Esophagus muscularis mucosa (tissue), 4 donors: ENCODE measurements around the gene AKAP6. TPM values are rescaled to one million over a fixed set of nuclear protein-coding genes. Genes with fewer than 3 reads are reported as not detected.

Experiments
- DNase-seq: peaks from one replicate; pipeline ENCODE4 v3.0.0-alpha.2; 2017; ENCODE audit errors: extremely low spot score
- H3K27ac ChIP-seq, 4 donors: fragments of 200-600 bp; sonication (generic); replicated peaks in 1 of 4; 1 replicate in 3 of 4; 2 replicates in 1 of 4; pipeline ENCODE4 v1.5.1; 2016 to 2019; ENCODE audit warnings: mild to moderate bottlenecking in 1 of 4
- H3K27me3 ChIP-seq, 4 donors: fragments of 200-600 bp; sonication (generic); one replicate each; pipeline versions ENCODE4 v1.5.1 to v1.6.0; 2016 to 2019
- H3K36me3 ChIP-seq, 4 donors: fragments of 200-600 bp; sonication (generic); one replicate each; pipeline ENCODE4 v1.5.1; 2016 to 2019
- H3K4me1 ChIP-seq, 4 donors: fragments of 200-600 bp; sonication (generic); one replicate each; pipeline ENCODE4 v1.5.1; 2016 to 2019
- H3K4me3 ChIP-seq, 4 donors: fragments of 200-600 bp; sonication (generic); 1 replicate in 2 of 4; 2 replicates in 2 of 4; pipeline ENCODE4 v1.5.1; 2016 to 2019; ENCODE audit warnings: mild to moderate bottlenecking in 4 of 4, moderate library complexity in 1 of 4
- H3K9me3 ChIP-seq, 4 donors: fragments of 200-600 bp; sonication (generic); 1 replicate in 3 of 4; 2 replicates in 1 of 4; pipeline ENCODE4 v1.5.1; 2016 to 2019
- EP300 ChIP-seq: sonication (generic); formaldehyde crosslinking; IDR thresholded peaks from one replicate; pipeline ENCODE4 v1.6.1; 2017; ENCODE audit warnings: antibody characterized with exemption
- POLR2A ChIP-seq: fragments of 450-650 bp; IDR thresholded peaks from one replicate; pipeline ENCODE4 v1.6.1; 2017; ENCODE audit warnings: antibody characterized with exemption, moderate library complexity, mild to moderate bottlenecking, low read depth
- POLR2AphosphoS5 ChIP-seq, 2 donors: sonication (generic); formaldehyde crosslinking; IDR thresholded peaks; one replicate each; pipeline ENCODE4 v1.6.1; 2017; ENCODE audit warnings: antibody characterized with exemption in 2 of 2
- WGBS: methylation state at CpG from one replicate; pipeline ENCODE4 v1.1.5; 2018; 5-methylcytosine and 5-hydroxymethylcytosine counted together
- intact Hi-C: fragments of 100-400 bp; cut with DNase I; formaldehyde crosslinking; loops from one replicate; pipeline ENCODE4 v1.15.1; 2023
- total RNA-seq, 4 donors: library from RNA; depleted of rRNA; stranded (reverse); fragments of >200 nt; gene quantifications; one replicate each; pipeline versions ENCODE4 v1.1.0 to v1.2.1, GENCODE V29; 2016
- TF ChIP-seq, protein P1 (sequence below), 3 experiments: fragments of 200-600 bp in 2 of 3; fragments of 450-650 bp in 1 of 3; sonication (generic) in 2 of 3; IDR thresholded peaks; one replicate each; pipeline ENCODE4 v1.5.1; 2017 to 2019; ENCODE audit warnings: antibody characterized with exemption in 3 of 3, mild to moderate bottlenecking in 2 of 3, moderate library complexity in 1 of 3

AKAP6 gene
- total RNA-seq, 4 donors from 2014 or later, result 21.3 to 38.6 (median 31.5) TPM

DNA sequence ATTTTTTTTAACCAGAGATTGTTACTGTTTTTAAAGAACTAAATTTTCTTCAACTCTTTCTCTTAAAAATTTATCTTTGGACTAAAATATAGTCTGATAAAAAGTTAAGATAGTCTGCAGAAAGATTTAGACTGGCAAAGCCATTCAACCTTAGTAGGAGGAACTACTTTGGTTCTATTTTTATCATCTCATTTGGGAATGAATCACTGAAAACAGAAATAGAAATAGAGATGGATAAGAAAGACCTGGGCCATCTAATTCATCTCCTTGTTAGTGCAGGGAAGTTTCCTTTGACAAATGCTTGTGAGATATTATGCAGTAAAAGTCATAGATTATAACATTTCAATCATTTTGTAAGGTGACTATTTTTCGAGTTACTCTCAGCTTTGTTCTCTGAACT is 346.3 kb downstream of the AKAP6 start:
- 97% methylated on average over 1 of the region's 1 CpG for WGBS
- peaks cover 0 to 11% (median 0%) of the 10 kb centered on the region in 4 donors for H3K4me1 ChIP-seq
- no peaks in the 10 kb centered on the region for H3K27me3 ChIP-seq
- intact Hi-C loops, result no loop called here
- no peak for DNase-seq
- peaks cover 0 to 5% (median 0%) of the 10 kb centered on the region in 4 donors for H3K9me3 ChIP-seq
- H3K27ac ChIP-seq, result no peak overlapping the region
- no peak overlapping the region for H3K4me3 ChIP-seq
- TF ChIP-seq POLR2A (no peak), EP300 (no peak), POLR2AphosphoS5 (IDR thresholded peaks at IDR 0.05) (no peak)
- TF ChIP-seq, protein P1, sequence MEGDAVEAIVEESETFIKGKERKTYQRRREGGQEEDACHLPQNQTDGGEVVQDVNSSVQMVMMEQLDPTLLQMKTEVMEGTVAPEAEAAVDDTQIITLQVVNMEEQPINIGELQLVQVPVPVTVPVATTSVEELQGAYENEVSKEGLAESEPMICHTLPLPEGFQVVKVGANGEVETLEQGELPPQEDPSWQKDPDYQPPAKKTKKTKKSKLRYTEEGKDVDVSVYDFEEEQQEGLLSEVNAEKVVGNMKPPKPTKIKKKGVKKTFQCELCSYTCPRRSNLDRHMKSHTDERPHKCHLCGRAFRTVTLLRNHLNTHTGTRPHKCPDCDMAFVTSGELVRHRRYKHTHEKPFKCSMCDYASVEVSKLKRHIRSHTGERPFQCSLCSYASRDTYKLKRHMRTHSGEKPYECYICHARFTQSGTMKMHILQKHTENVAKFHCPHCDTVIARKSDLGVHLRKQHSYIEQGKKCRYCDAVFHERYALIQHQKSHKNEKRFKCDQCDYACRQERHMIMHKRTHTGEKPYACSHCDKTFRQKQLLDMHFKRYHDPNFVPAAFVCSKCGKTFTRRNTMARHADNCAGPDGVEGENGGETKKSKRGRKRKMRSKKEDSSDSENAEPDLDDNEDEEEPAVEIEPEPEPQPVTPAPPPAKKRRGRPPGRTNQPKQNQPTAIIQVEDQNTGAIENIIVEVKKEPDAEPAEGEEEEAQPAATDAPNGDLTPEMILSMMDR (IDR thresholded peaks at IDR 0.05), result no peak
- peaks cover 0 to 6% (median 0%) of the 10 kb centered on the region in 4 donors for H3K36me3 ChIP-seq

DNA sequence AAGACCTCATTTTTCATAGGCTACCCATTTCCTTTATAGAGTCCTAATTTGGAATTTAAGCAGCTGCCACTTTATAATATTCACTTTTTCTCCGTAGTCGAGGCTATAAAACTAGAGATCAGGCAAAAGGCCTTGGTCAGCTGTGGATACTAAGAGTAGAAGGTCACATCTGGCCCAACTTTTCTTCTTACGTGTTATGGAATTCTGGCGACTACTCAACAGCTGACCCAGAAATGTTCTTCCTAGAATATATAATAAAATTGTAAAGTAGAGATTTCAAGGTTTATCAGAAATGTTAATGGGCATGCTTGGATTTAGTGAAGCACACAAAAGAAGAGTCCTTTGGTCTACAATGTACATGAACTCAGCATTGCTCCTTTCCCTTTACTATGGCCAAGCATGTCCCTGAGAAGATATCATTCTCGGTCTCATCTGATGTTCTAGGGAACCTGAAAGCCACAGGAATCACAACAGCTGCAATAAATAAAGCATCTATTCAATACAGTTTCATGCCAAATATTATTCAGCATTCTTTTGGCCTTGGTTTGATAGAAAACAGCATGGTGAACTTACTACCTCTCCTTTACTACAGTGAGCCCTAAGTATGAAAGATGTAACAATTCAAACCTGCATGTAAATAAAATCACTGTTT is 348.2 kb downstream of the AKAP6 start:
- no peaks in the 10 kb centered on the region for H3K27me3 ChIP-seq
- intact Hi-C loops, result no loop called here
- TF ChIP-seq POLR2A (no peak), POLR2AphosphoS5 (IDR thresholded peaks at IDR 0.05) (no peak), EP300 (no peak)
- TF ChIP-seq, protein P1 (IDR thresholded peaks at IDR 0.05), result no peak
- H3K9me3 ChIP-seq, result peaks cover 0 to 2% (median 0%) of the 10 kb centered on the region in 4 donors
- H3K36me3 ChIP-seq, result peaks cover 0 to 6% (median 0%) of the 10 kb centered on the region in 4 donors
- no peak overlapping the region for H3K27ac ChIP-seq
- no peak overlapping the region for H3K4me3 ChIP-seq
- peaks cover 0 to 11% (median 4%) of the 10 kb centered on the region in 4 donors for H3K4me1 ChIP-seq
- WGBS, result 87% methylated on average over 5 of the region's 5 CpGs
- no peak for DNase-seq

DNA sequence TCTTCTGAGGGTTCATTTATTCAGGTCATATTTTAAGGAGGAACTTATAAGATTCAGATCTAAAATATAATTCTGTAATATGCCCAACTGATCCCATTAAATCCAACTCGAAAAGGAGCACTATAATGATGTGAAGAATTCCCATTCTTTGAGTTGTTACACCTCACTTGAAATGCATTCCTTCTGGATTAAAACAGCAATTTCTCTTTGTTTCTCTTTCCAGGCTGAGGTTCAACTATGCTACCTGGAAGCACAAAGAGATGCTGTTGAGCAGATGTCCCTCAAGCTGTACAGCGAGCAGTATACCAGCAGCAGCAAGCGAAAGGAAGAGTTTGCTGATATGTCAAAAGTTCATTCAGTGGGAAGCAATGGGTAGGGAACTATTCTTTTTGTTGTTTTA is 349.0 kb downstream of the AKAP6 start:
- H3K27ac ChIP-seq, result no peak overlapping the region
- no peaks in the 10 kb centered on the region for H3K9me3 ChIP-seq
- no peak overlapping the region for H3K4me3 ChIP-seq
- no peak for TF ChIP-seq POLR2A
- TF ChIP-seq EP300, result no peak
- TF ChIP-seq, protein P1 (IDR thresholded peaks at IDR 0.05), result no peak
- TF ChIP-seq POLR2AphosphoS5 (IDR thresholded peaks at IDR 0.05), result no peak
- H3K27me3 ChIP-seq, result no peaks in the 10 kb centered on the region
- peaks cover 0 to 11% (median 6%) of the 10 kb centered on the region in 4 donors for H3K4me1 ChIP-seq
- DNase-seq, result no peak
- 89% methylated on average over 3 of the region's 3 CpGs for WGBS
- peaks cover 0 to 6% (median 0%) of the 10 kb centered on the region in 4 donors for H3K36me3 ChIP-seq
- intact Hi-C loops, result no loop called here

DNA sequence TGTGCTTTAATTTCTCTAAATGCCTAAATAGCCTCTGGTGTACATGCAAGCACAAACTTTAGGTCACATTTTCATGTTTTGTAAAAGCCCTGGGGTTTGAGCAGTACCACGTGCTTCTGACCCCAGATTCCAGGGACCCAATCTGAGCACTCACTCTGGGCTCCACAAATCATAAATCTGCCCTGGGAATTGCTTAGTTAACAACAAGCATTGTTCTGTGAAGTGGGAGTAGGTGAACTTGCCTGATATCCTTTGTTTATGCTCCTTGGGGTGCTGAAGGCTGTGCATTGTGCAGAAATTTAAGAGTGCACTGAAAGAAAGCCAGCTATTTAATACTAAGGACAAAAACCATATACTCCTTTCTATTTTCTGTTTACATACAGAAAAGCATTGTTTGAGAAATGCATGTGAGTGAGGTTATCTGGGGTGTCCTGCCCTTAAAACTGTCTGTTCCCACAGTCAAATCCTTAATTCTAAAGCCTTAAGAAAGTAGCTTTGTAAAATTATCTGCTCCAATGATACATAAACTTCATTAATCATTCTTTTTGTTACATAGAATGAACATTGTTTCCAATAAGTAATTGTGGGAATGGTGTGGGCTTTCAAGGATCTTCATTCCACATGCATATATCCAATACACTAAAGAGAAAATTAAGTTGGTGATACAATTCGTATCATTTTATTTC is 351.0 kb downstream of the AKAP6 start:
- TF ChIP-seq, protein P1 (IDR thresholded peaks at IDR 0.05), result no peak
- no peak for TF ChIP-seq EP300
- no peak for TF ChIP-seq POLR2A
- no peak for TF ChIP-seq POLR2AphosphoS5 (IDR thresholded peaks at IDR 0.05)
- H3K36me3 ChIP-seq, result peaks cover 0 to 6% (median 0%) of the 10 kb centered on the region in 4 donors
- H3K27me3 ChIP-seq, result no peaks in the 10 kb centered on the region
- DNase-seq, result no peak
- no peak overlapping the region for H3K27ac ChIP-seq
- 85% methylated on average over 2 of the region's 2 CpGs for WGBS
- H3K9me3 ChIP-seq, result no peaks in the 10 kb centered on the region
- H3K4me3 ChIP-seq, result no peak overlapping the region
- intact Hi-C loops, result no loop called here
- peaks cover 0 to 7% (median 6%) of the 10 kb centered on the region in 4 donors for H3K4me1 ChIP-seq
